ENCODE measurements around the gene CREB3L2. TPM values are rescaled to one million over a fixed set of nuclear protein-coding genes. Genes with fewer than 3 reads are reported as not detected.
A peak's percentile ranks its signal among the peaks of the same experiment; 100 is the strongest.

CREB3L2 gene
- total RNA-seq, 1 experiment from 2014 or later = 60.6 TPM

- peak; percentile 25 for DNase-seq (ENCODE audit: low spot score)
- Mint-ChIP-seq H3K27me3 (ENCODE audit: low read depth) (no peaks in the 10 kb centered on the region), H3K4me3 (no peak overlapping the region), H3K4me1 (peaks cover 39% of the 10 kb centered on the region), H3K27ac (peak overlapping the region; percentile 0), H3K36me3 (peaks cover 26% of the 10 kb centered on the region), H3K9me3 (peaks cover 13% of the 10 kb centered on the region)
- TF ChIP-seq ZBTB21 (CRISPR knock-in tag; IDR thresholded peaks at IDR 0.05; ENCODE audit: borderline replicate concordance) = no peak
- TF ChIP-seq PRDM15 (CRISPR knock-in tag; IDR thresholded peaks at IDR 0.05) = no peak
- no peak for TF ChIP-seq ZNF121 (CRISPR knock-in tag; IDR thresholded peaks at IDR 0.05)
- TF ChIP-seq NR3C1 (CRISPR knock-in tag; conservative IDR thresholded peaks at IDR 0.05; ENCODE audit: low read depth) = no peak
- no peak for TF ChIP-seq FOXJ3 (CRISPR knock-in tag; IDR thresholded peaks at IDR 0.05; ENCODE audit: borderline replicate concordance)
- TF ChIP-seq ZNF671 (CRISPR knock-in tag; IDR thresholded peaks at IDR 0.05) = no peak
- TF ChIP-seq ZNF138 (CRISPR knock-in tag; conservative IDR thresholded peaks at IDR 0.05) = no peak
- no peak for TF ChIP-seq RORB (CRISPR knock-in tag; IDR thresholded peaks at IDR 0.05)
- TF ChIP-seq MAX (CRISPR knock-in tag; IDR thresholded peaks at IDR 0.05) = no peak
- TF ChIP-seq HMGXB4 (CRISPR knock-in tag; IDR thresholded peaks at IDR 0.05) = no peak
- TF ChIP-seq TP53 (CRISPR knock-in tag; IDR thresholded peaks at IDR 0.05) = no peak
- no peak for TF ChIP-seq ZNF396 (CRISPR knock-in tag; IDR thresholded peaks at IDR 0.05; ENCODE audit: borderline replicate concordance)
- TF ChIP-seq RELA (CRISPR knock-in tag; IDR thresholded peaks at IDR 0.05; ENCODE audit: borderline replicate concordance) = no peak
- TF ChIP-seq PREB (CRISPR knock-in tag; IDR thresholded peaks at IDR 0.05; ENCODE audit: borderline replicate concordance) = no peak
- no peak for TF ChIP-seq ESRRA (CRISPR knock-in tag; IDR thresholded peaks at IDR 0.05; ENCODE audit: borderline replicate concordance)
- no peak for TF ChIP-seq ZNF219 (CRISPR knock-in tag; IDR thresholded peaks at IDR 0.05; ENCODE audit: borderline replicate concordance)
- ATAC-seq = peak; percentile 45
- ChIA-PET CTCF (interaction anchor here (0.7 to 2.4 kb wide), 3 partner anchors 16 to 359 kb away, joined by 3 to 8 read pairs (median 3); partner anchors contain the start of gene CREB3L2), POLR2A (interaction anchor here (0.6 kb wide), 1 partner anchor 257 kb away, joined by 3 read pairs; no protein-coding TSS in a partner anchor)
Observed at GRCh38 chr7:137985253-137985896, 16.5 kb downstream of the CREB3L2 start.

GRCh38 chr7:137984181-137985041 is 17.5 kb downstream of the CREB3L2 start:
- H3K4me3 Mint-ChIP-seq = no peak overlapping the region
- peaks cover 13% of the 10 kb centered on the region for H3K9me3 Mint-ChIP-seq
- ATAC-seq (no peak), DNase-seq (ENCODE audit: low spot score) (no peak)
- CTCF ChIA-PET = interaction anchor here (0.7 to 1.5 kb wide), 4 partner anchors 18 to 358 kb away, joined by 3 read pairs; partner anchors contain the start of gene CREB3L2
- peak overlapping the region; percentile 0; the same call in 1 of the 2 replicates for H3K27ac Mint-ChIP-seq
- peaks cover 32% of the 10 kb centered on the region for H3K36me3 Mint-ChIP-seq
- H3K4me1 Mint-ChIP-seq = peaks cover 45% of the 10 kb centered on the region
- POLR2A ChIA-PET = interaction anchor here (0.6 kb wide), 1 partner anchor 258 kb away, joined by 3 read pairs; no protein-coding TSS in a partner anchor
- no peaks in the 10 kb centered on the region for H3K27me3 Mint-ChIP-seq (ENCODE audit: low read depth)
- no peak for TF ChIP-seq GRHL2 (CRISPR knock-in tag; IDR thresholded peaks at IDR 0.05; ENCODE audit: insufficient replicate concordance, severe bottlenecking)
- TF ChIP-seq ATF1 (CRISPR knock-in tag; IDR thresholded peaks at IDR 0.05) = no peak
- no peak for TF ChIP-seq ATF2 (CRISPR knock-in tag; IDR thresholded peaks at IDR 0.05; ENCODE audit: borderline replicate concordance, low read depth)
- no peak for TF ChIP-seq CBFB (CRISPR knock-in tag; IDR thresholded peaks at IDR 0.05; ENCODE audit: low read depth)
- TF ChIP-seq ERG (CRISPR knock-in tag; IDR thresholded peaks at IDR 0.05) = no peak
- TF ChIP-seq TEAD1 (CRISPR knock-in tag; IDR thresholded peaks at IDR 0.05) = no peak
- no peak for TF ChIP-seq NFATC4 (CRISPR knock-in tag; IDR thresholded peaks at IDR 0.05)
